GM13977 (cell line): ENCODE measurements around the gene CASK.

Experiments used
- DNase-seq: peaks from one replicate; pipeline ENCODE4 v3.0.0; 2012; ENCODE audit warnings: low spot score
- in situ Hi-C: fragments of 300-500 bp; cut with MboI; formaldehyde crosslinking; loops from one replicate; pipeline ENCODE4 v1.12.0; 2022; ENCODE audit warnings: low sequenced_read_pairs, low pct_unique_long_range_greater_than_20kb, mixed read lengths, inconsistent platforms; ENCODE audit not compliant: unreplicated experiment
- TF ChIP-seq, protein P1 (sequence below): IDR thresholded peaks from 2 replicates; pipeline ENCODE4 v1.5.1; 2012; ENCODE audit warnings: mild to moderate bottlenecking, control low read depth; ENCODE audit not compliant: insufficient read depth; ENCODE audit errors: extremely low read depth, missing control alignments

CASK gene

DNA sequence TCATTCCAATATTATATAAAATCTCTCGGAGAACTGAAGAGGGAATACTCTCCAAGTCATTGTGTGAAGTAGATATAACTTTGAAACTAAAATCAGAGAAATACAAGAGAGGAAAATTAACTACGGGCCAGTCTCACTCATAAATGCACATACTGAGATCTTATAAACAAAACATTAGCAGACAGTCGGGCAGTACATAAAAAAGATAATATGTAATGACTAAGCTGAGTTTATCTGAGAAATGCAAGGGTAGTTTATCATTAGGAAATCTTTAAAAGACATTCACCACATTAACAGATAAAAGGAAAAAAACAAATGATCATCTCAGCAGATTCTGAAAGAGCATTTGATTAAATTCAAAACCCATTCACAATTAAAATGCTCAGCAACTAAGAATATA, 359.5 kb downstream of the CASK start:
- TF ChIP-seq, protein P1, sequence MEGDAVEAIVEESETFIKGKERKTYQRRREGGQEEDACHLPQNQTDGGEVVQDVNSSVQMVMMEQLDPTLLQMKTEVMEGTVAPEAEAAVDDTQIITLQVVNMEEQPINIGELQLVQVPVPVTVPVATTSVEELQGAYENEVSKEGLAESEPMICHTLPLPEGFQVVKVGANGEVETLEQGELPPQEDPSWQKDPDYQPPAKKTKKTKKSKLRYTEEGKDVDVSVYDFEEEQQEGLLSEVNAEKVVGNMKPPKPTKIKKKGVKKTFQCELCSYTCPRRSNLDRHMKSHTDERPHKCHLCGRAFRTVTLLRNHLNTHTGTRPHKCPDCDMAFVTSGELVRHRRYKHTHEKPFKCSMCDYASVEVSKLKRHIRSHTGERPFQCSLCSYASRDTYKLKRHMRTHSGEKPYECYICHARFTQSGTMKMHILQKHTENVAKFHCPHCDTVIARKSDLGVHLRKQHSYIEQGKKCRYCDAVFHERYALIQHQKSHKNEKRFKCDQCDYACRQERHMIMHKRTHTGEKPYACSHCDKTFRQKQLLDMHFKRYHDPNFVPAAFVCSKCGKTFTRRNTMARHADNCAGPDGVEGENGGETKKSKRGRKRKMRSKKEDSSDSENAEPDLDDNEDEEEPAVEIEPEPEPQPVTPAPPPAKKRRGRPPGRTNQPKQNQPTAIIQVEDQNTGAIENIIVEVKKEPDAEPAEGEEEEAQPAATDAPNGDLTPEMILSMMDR: no peak
- no peak for DNase-seq
- in situ Hi-C loops: no loop called here

DNA sequence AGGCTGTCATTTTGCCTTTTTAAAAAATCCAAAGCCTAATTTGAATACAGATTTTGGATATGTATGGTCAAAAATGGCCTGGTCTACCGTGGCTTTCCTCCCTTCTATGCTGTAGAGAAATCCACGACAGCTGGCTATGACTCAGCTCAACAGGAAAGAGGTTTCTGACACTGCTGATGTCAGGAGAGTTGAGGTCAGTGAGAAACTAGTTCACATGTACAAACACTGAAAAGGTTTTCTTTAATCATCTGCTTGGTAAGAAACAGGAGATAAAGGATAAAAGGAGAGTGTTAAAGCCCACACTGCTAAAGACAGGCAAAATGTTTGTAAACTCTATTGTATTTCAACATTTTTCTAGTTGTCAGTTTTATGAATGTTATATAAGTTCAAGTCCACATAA, 362.3 kb downstream of the CASK start:
- in situ Hi-C loops: no loop called here
- TF ChIP-seq, protein P1: no peak
- peak; percentile 39 for DNase-seq

DNA sequence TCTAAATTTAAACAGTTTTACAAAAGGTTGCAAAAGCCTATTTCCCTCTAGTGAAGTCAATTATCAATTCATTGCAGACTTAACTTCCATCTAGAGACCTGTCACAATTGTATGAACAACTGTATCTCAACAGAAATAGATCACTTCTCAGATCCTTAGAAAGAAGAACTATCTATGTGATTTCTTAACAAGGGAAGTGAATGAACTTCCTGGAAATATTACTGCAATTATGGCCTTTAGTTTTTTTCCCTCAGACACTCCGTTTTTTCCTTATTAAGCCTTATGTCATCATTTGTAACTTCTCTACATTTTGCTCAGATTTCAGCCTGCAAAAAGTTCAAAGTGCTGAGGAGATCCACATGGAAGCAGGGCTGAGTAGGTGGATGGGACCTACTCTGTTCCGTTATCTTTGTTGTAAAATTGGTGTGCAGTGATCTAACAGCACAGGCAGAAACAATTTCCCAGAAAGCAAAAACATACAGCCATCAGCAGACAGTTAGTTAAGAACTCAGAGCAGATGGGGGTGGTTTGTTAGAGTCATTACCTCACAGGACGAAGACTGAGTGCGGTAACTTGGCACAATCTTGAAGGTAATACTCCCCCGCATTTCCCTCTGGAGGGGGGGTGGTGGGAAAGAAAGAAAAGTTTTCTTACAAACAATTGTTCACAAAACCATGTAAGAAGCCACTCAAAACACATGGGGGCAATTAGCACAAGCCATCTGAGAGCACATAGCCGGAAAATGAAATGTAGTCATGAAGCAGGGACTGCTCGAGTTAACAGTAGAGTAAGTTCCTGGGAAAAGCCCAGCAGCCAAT, 363.9 kb downstream of the CASK start:
- DNase-seq: no peak
- TF ChIP-seq, protein P1: no peak
- in situ Hi-C loops: loop anchor here (10.0 kb wide), 1 partner anchor 195 kb away; no protein-coding TSS in a partner anchor

DNA sequence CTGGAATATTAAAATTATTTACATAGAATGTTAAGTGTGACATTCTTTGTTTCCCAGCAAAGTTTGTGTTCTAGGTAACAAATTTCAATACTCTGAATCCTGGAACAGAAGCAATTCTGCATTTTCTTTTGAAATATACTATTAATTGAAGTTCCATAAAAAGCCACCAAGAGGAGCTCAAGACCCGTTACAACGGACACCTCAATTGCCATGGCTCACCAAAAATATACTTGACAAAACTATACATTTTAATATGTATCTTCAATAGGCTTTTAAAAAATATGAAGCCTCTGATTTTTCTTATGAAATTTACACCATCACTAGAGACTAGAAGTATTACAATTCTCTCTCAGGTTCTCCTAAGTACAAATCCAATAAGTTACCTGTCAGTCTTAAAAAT, 364.8 kb downstream of the CASK start:
- in situ Hi-C loops: loop anchor here (10.0 kb wide), 1 partner anchor 196 kb away; no protein-coding TSS in a partner anchor

DNA sequence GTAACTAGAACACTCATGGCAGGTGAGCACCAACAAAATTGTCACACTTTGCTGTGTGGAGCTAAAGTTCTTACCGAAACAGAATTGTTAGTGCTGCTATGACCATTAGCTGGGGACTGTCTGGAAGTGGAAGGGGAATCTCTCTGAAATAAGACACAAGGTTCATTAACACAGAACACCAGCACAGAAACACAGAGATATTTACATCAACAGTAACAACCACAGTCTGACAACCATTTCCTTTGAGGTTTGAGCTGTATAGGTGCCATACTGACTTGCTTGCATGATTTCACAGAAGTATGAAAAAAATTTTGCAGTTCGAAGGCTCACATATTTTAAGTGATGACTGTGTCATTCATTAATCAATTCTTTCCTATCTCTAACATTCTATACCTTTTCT, 366.4 kb downstream of the CASK start:
- DNase-seq: no peak
- in situ Hi-C loops: loop anchor here (10.0 kb wide), 1 partner anchor 198 kb away; no protein-coding TSS in a partner anchor
- TF ChIP-seq, protein P1: no peak

More for the DNA sequence above, 364.8 kb downstream of the CASK start:
- DNase-seq: peak; percentile 17
- TF ChIP-seq, protein P1: peak; percentile 43

DNA sequence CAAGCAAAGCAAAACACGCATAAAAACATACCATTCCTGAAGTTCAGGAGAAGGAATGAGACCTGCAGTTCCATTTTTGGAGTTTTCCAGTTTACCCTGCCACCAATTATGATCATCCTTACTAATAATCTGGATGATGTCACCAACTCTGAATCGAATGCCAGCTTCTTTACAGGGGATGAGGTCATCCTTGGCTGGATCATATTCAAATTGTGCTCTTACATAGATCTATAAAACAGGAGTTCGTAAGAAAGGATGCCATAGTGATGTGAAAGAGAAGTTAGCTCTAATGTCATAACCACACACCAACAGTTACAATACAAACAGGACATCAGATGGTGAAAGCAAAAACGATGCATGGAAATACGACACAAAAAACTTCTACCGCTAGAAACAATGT, 369.7 kb downstream of the CASK start:
- in situ Hi-C loops: loop anchor here (10.0 kb wide), 1 partner anchor 201 kb away; no protein-coding TSS in a partner anchor
- TF ChIP-seq, protein P1: no peak
- DNase-seq: no peak
